PC-9 (cell line): ENCODE measurements around the gene TEDDM1.
"Not testable (repeated sequence)": the region's sequence is repeated elsewhere in the genome, so short reads cannot be mapped to it uniquely, and the experiment has no call there.

Experiments
- EZH2 ChIP-seq: fragments of 200-600 bp; sonication (generic); IDR thresholded peaks from 2 replicates; pipeline ENCODE4 v1.8.0; 2017; ENCODE audit warnings: antibody characterized with exemption, low read depth
- TF ChIP-seq, protein P1 (sequence below): fragments of 200-600 bp; sonication (generic); conservative IDR thresholded peaks from 2 replicates; pipeline ENCODE4 v1.6.1; 2017; ENCODE audit warnings: mixed run types, antibody characterized with exemption, mild to moderate bottlenecking, moderate library complexity

DNA sequence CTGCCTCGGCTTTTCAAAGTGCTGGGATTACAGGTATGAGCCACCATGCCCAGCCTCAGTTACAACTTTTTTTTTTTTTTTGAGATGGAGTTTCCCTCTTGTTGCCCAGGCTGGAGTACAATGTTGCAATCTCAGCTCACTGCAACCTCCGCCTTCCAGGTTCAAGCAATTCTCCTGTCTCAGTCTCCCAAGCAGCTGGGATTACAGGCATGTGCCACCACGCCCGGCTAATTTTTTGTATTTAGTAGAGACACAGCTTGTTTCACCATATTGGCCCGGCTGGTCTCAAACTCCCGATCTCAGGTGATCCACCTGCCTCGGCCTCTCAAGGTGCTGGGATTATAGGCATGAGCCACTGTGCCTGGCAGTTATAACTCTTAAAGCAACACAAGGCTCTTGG is 20.7 kb downstream of the TEDDM1 start:
- TF ChIP-seq, protein P1, sequence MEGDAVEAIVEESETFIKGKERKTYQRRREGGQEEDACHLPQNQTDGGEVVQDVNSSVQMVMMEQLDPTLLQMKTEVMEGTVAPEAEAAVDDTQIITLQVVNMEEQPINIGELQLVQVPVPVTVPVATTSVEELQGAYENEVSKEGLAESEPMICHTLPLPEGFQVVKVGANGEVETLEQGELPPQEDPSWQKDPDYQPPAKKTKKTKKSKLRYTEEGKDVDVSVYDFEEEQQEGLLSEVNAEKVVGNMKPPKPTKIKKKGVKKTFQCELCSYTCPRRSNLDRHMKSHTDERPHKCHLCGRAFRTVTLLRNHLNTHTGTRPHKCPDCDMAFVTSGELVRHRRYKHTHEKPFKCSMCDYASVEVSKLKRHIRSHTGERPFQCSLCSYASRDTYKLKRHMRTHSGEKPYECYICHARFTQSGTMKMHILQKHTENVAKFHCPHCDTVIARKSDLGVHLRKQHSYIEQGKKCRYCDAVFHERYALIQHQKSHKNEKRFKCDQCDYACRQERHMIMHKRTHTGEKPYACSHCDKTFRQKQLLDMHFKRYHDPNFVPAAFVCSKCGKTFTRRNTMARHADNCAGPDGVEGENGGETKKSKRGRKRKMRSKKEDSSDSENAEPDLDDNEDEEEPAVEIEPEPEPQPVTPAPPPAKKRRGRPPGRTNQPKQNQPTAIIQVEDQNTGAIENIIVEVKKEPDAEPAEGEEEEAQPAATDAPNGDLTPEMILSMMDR, result not testable (repeated sequence)
- TF ChIP-seq EZH2, result not testable (repeated sequence)
